Smooth muscle cell (in vitro differentiated cells): ENCODE measurements around the gene LCORL. TPM values are rescaled to one million over a fixed set of nuclear protein-coding genes. Genes with fewer than 3 reads are reported as not detected.

Experiments
- DNase-seq: peaks from one replicate; lab custom pipeline; 2025; ENCODE audit not compliant: unreplicated experiment; lab: John Stamatoyannopoulos, UW
- H2AFZ ChIP-seq: fragments of 200-600 bp; sonication (generic); 2 replicates; pipeline ENCODE4 v1.6.0; 2016; ENCODE audit warnings: antibody characterized with exemption, low read depth, mild to moderate bottlenecking
- H3F3A ChIP-seq: fragments of 200-600 bp; sonication (generic); 2 replicates; pipeline ENCODE4 v1.6.0; 2017; ENCODE audit warnings: antibody characterized with exemption, low read depth
- H3K27ac ChIP-seq: fragments of 200-600 bp; sonication (generic); 2 replicates; pipeline ENCODE4 v1.5.1; 2016; ENCODE audit warnings: low read depth, mild to moderate bottlenecking
- H3K27me3 ChIP-seq: fragments of 200-600 bp; sonication (generic); 2 replicates; pipeline ENCODE4 v1.6.1; 2016; ENCODE audit warnings: low read depth, mild to moderate bottlenecking
- H3K36me3 ChIP-seq: fragments of 200-600 bp; sonication (generic); 2 replicates; pipeline ENCODE4 v1.5.1; 2016; ENCODE audit warnings: low read depth
- H3K4me1 ChIP-seq: fragments of 200-600 bp; sonication (generic); 2 replicates; pipeline ENCODE4 v1.5.1; 2016; ENCODE audit warnings: low read depth
- H3K4me2 ChIP-seq: fragments of 200-600 bp; sonication (generic); 2 replicates; pipeline ENCODE4 v1.6.0; 2016; ENCODE audit warnings: mild to moderate bottlenecking
- H3K4me3 ChIP-seq: fragments of 200-600 bp; sonication (generic); 2 replicates; pipeline ENCODE4 v1.5.1; 2016; ENCODE audit warnings: mild to moderate bottlenecking
- H3K79me2 ChIP-seq: fragments of 200-600 bp; sonication (generic); 2 replicates; pipeline ENCODE4 v1.6.0; 2016; ENCODE audit warnings: low read depth, mild to moderate bottlenecking
- H3K9ac ChIP-seq: fragments of 200-600 bp; sonication (generic); 2 replicates; pipeline ENCODE4 v1.6.0; 2016; ENCODE audit warnings: low read depth
- H3K9me3 ChIP-seq: fragments of 200-600 bp; sonication (generic); replicated peaks from 2 replicates; pipeline ENCODE4 v1.5.1; 2016; ENCODE audit warnings: low read depth
- H4K20me1 ChIP-seq: fragments of 200-600 bp; sonication (generic); 2 replicates; pipeline ENCODE4 v1.6.0; 2016; ENCODE audit warnings: low read depth
- CTCF ChIP-seq: fragments of 200-600 bp; sonication (generic); IDR thresholded peaks from 2 replicates; pipeline ENCODE4 v1.5.1; 2017; ENCODE audit warnings: borderline replicate concordance, mild to moderate bottlenecking, antibody characterized with exemption; ENCODE audit not compliant: insufficient read depth, poor library complexity, severe bottlenecking
- WGBS: methylation state at CpG from one replicate; pipeline ENCODE4 v1.1.7; 2016; ENCODE audit warnings: low lambda C conversion rate; 5-methylcytosine and 5-hydroxymethylcytosine counted together
- polyA plus RNA-seq: library from polyadenylated mRNA; unstranded; fragments of >200 nt; fragmentation: Nextera tagmentation; extraction: Ambion mirVana; gene quantifications from 2 replicates; pipeline ENCODE4 v1.2.1, GENCODE V29; 2016
- total RNA-seq: library from RNA; depleted of rRNA; stranded (reverse); fragments of >200 nt; gene quantifications from 2 replicates; pipeline ENCODE4 v1.2.3, GENCODE V29; 2014

Gene LCORL
- total and polyA plus RNA-seq, 2 experiments from 2014 or later, result 11.2 to 16.6 TPM

- DNase-seq, result no peak
- Histone ChIP-seq H3K4me3 (no peak overlapping the region), H3K9me3 (peaks cover 12% of the 10 kb centered on the region), H3K36me3 (peaks cover 8% of the 10 kb centered on the region), H3K27ac (no peak overlapping the region), H2AFZ (no peak overlapping the region), H4K20me1 (no peaks in the 10 kb centered on the region), H3K4me2 (no peak overlapping the region), H3K4me1 (no peaks in the 10 kb centered on the region), H3K79me2 (no peaks in the 10 kb centered on the region), H3K9ac (no peak overlapping the region), H3K27me3 (no peaks in the 10 kb centered on the region), H3F3A (no peaks in the 10 kb centered on the region)
- no peak for TF ChIP-seq CTCF
Observed at GRCh38 chr4:17934286-17934685, 87.3 kb downstream of the LCORL start.

GRCh38 chr4:17933126-17933525 lies 88.4 kb downstream of the LCORL start:
- Histone ChIP-seq H3K79me2 (no peaks in the 10 kb centered on the region), H3K9me3 (peaks cover 12% of the 10 kb centered on the region), H3K4me2 (no peak overlapping the region), H3K4me1 (no peaks in the 10 kb centered on the region), H2AFZ (no peak overlapping the region), H3F3A (no peaks in the 10 kb centered on the region), H3K9ac (no peak overlapping the region), H4K20me1 (no peaks in the 10 kb centered on the region), H3K27me3 (no peaks in the 10 kb centered on the region), H3K27ac (no peak overlapping the region), H3K4me3 (no peak overlapping the region), H3K36me3 (peaks cover 8% of the 10 kb centered on the region)
- TF ChIP-seq CTCF, result no peak
- DNase-seq, result no peak

- Histone ChIP-seq H3K9me3 (peaks cover 12% of the 10 kb centered on the region), H3K36me3 (peaks cover 8% of the 10 kb centered on the region), H3F3A (no peaks in the 10 kb centered on the region), H2AFZ (no peak overlapping the region), H3K4me2 (no peak overlapping the region), H4K20me1 (no peaks in the 10 kb centered on the region), H3K4me3 (no peak overlapping the region), H3K27me3 (no peaks in the 10 kb centered on the region), H3K27ac (no peak overlapping the region), H3K79me2 (no peaks in the 10 kb centered on the region), H3K9ac (no peak overlapping the region), H3K4me1 (no peaks in the 10 kb centered on the region)
- WGBS, result 62% methylated on average over 3 of the region's 3 CpGs
- no peak for DNase-seq
- TF ChIP-seq CTCF, result no peak
Observed at GRCh38 chr4:17932041-17932440, 89.5 kb downstream of the LCORL start.

GRCh38 chr4:17930256-17930655 lies 91.3 kb downstream of the LCORL start:
- Histone ChIP-seq H4K20me1 (no peaks in the 10 kb centered on the region), H3F3A (no peaks in the 10 kb centered on the region), H3K27ac (no peak overlapping the region), H3K4me3 (no peak overlapping the region), H3K36me3 (peaks cover 8% of the 10 kb centered on the region), H3K79me2 (no peaks in the 10 kb centered on the region), H3K4me1 (no peaks in the 10 kb centered on the region), H2AFZ (no peak overlapping the region), H3K4me2 (no peak overlapping the region), H3K9ac (no peak overlapping the region), H3K27me3 (no peaks in the 10 kb centered on the region), H3K9me3 (peaks cover 12% of the 10 kb centered on the region)
- WGBS, result 95% methylated on average over 3 of the region's 3 CpGs
- TF ChIP-seq CTCF, result no peak
- DNase-seq, result no peak
